Body of pancreas (tissue), 4 donors: ENCODE measurements around the gene JOSD2.

Source experiments
- CTCF ChIP-seq, 7 experiments: fragments of 450-650 bp in 4 of 7; fragments of 200-600 bp in 3 of 7; sonication (generic) in 3 of 7; IDR thresholded peaks; one replicate each; pipeline ENCODE4 v1.5.1; 2016 to 2019; ENCODE audit warnings: antibody characterized with exemption in 7 of 7
- POLR2A ChIP-seq, 3 donors: fragments of 450-650 bp; IDR thresholded peaks; one replicate each; pipeline ENCODE4 v1.6.1; 2016; ENCODE audit warnings: antibody characterized with exemption in 3 of 3, mild to moderate bottlenecking in 2 of 3

DNA sequence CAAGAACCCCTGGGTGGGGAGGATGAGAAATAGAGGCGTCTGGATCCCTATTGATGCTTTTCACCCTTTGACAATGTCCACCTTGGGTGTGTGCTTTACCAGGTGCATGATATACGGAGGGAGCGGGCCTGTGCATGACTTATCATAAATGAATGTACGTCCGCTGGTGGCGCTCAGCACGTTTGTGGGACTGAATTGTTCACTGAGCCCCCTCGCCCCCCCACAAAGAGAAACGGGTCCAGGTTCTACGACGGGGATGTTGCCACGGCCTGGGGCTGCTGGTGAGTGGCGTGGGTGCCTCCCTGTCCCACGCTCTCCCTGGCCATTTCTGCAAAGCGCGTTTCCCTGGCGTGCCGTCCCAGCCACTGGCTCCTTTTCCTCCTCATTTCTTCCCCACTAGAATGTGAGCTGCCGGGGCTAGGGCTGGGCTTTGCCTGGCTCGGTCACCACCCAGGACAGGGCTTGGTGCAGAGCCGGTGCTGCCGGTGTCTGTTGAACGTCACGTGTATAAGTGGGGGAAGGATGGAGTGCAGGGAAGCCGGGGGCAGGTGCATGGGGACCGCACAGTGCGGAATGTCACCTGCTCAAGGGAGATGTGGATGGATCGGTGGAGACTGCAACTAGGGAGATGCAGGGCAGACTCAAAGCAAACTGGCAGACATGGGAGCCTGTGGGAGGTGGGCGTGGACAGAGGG, 35.7 kb upstream of the JOSD2 start:
- TF ChIP-seq CTCF (IDR thresholded peaks at IDR 0.05) = no peak
- no peak for TF ChIP-seq POLR2A (IDR thresholded peaks at IDR 0.05)
